ENCODE data around the gene SUMO4. TPM values are rescaled to one million over a fixed set of nuclear protein-coding genes. Genes with fewer than 3 reads are reported as not detected.

The SUMO4 gene
- polyA plus RNA-seq (ENCODE audit: insufficient read depth in 1 of 5, insufficient read length in 5 of 5, low replicate concordance in 1 of 5): 1 to 10 TPM in 4 of 5 donors, under 1 TPM in 1; 0.79 to 1.9 (median 1.4) TPM
- long read RNA-seq, donor 1, partial matches to known transcripts: 0 of 1 reads
- long read RNA-seq, donor 1, other reads (novel, unspliced or antisense): 0 of 1 reads
- long read RNA-seq, donor 2: 0 reads
- long read RNA-seq, donor 3: 0 reads
- long read RNA-seq, donor 4: 0 reads
- long read RNA-seq, donor 5, partial matches to known transcripts: 0 of 1 reads
- long read RNA-seq, donor 5, other reads (novel, unspliced or antisense): 0 of 1 reads
- long read RNA-seq, donor 6: 0 reads
- long read RNA-seq, donor 7: 0 reads
- long read RNA-seq, donor 8: 0 reads

DNA sequence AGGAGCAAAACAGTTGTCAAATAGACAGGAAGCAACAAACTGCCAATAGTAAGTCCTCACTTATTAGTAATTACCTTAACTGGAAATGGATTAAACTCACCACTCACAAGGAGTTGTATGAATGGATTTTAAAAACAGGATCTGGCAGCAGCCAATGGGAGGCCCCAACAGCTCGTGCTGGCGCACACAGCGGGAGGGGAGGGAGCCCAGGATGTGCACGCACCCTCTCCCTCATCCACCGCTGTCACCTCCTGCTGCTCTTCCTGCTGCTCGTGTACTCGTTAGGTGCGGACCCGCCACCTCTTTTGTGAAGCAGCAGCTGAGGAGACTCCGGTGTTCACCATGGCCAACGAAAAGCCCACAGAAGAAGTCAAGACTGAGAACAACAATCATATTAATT lies at the start of gene SUMO4:
TSS of gene SUMO4 (plus strand) at position 213 of the 400 bp plus-strand sequence. CDS start at position 343, 130 bp downstream.
- no peak for DNase-seq

DNA sequence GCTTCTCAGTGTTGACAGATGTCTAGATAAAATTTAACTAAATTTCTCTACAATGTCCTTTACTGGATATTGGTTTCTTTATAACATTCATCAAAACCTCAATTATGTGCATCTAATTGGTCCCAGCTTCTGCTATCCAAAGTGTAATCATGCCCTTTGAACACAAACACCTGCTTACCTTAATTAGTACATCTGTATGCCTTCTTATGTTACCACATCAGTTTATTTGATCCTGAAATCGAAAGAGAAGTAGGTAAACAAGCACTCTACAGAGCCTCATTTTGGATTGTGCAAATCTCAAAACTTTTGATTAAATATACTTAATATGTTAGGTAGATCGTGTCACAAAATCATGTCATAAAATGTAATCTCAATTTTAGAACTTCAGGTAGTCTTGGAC lies 46.1 kb upstream of the SUMO4 start:
- no peak for DNase-seq

DNA sequence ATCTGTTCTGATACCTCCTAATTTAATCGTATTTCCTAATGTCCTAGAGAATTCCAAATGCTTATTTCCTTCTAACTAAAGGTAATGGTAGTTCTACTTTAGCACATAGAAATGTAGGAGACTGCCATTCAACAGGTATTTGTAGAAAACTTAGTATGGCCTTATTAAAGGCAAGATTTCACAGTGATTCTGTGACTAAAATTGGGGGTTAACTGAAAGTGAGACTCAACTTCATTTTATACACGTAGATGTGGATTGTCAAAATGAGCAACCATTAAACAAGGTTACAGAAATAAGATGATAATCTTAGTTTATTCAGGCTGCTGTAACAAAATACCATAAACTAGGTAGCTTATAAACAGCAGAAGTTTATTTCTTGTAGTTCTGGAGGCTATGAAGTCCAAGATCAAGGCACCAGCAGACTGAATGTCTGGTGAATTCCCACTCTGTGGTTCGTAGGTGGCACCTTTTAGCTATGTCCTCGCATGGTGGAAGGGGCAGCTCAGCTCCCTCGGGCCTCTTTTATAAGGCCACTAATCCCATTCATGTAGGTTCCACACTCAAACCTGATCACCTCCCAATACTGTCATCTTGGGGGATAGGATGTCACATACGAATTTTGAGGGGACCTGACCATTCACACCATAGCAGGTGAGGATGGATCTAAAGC lies 43.8 kb upstream of the SUMO4 start:
- DNase-seq: no peak

GRCh38 chr6:149357726-149358538 lies 42.1 kb upstream of the SUMO4 start:
- no peak for DNase-seq

- no peak for DNase-seq
Observed at GRCh38 chr6:149359440-149359839, 40.6 kb upstream of the SUMO4 start.

DNA sequence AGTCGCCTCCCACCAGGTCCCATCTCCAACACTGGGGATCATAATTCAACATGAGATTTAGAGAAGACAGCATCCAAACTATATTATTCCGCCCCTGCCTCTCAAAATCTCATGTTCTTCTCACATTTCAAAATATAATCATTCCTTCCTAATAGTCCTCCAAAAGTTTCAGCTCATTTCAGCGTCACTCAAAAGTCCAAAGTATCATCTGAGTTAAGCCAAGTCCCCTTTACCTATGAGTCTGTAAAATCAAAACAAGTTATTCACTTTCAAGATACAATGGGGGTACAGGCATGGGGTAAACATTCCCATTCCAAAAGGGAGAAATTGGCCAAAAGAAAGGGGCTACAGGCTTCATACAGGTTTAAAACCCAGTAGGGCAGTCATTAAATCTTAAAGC lies 39.5 kb upstream of the SUMO4 start:
- no peak for DNase-seq

DNA sequence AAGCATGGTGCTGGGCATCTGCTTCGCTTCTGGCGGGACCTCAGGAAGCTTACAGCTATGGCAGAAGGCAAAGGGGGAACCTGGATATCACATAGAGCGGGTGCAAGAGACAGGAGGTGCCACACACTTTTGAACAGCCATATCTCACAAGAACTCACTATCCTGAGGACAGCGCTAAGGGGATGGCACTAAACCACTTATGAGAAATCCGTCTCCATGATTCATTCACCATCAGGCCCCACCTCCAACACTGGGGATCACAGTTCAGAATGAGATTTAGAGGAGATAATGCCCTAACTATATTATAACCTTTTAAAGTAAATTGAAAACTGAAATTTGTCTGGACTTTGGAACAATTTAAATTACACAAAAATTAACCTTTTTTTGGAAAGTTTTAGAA lies 37.8 kb upstream of the SUMO4 start:
- DNase-seq: no peak

- DNase-seq: no peak
Observed at GRCh38 chr6:149363154-149363553, 36.9 kb upstream of the SUMO4 start.

DNA sequence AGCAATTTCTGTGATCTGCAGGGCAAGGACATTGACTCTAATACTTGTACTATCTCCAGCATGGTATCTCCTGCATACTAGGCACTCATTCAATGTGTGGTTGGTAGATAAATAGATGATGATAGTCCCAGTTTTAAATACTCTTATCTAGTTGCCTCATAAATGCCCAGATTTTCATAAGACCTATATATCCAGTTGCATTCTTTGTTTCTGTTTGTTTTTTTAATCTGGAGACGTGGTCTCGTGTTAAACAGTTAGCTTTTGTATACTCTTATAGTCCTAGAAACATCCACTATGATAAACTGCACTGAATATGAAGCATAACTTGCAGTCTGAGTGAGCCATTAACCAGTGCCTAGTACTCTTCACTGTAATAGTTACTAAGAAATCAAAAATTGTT lies 35.5 kb upstream of the SUMO4 start:
- DNase-seq: no peak

GRCh38 chr6:149365197-149365596 lies 34.9 kb upstream of the SUMO4 start:
- no peak for DNase-seq

DNA sequence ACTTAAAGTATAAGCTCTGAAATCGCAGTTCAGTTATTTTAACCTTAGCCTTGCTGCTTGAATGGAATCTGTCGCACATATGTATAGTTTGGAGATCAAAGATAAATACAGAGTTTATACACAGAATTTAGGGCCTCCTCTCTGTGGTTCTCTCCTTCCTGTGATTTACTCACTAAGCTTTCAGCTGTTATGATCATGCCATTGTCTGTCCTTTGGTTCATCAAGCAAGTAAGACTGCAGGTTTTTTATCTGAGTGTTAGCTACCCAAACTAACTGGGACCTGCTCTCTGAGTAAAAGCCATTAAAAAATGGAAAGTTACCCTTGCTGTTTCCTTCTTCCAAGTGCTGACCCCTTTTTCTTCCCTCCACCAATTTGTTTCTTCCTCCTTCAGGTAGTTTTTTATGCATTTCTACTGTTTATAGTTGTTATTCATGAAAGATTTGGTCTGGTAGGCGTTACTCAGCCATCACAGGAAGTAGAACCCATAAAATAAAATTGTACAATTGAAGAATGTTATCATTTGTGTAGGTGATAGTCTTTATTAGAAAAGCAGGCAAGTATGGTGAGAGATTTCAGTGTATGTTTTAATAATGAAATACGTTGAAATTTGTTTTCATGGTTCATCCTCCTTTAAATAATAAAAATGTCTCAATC lies 33.7 kb upstream of the SUMO4 start:
- no peak for DNase-seq

DNA sequence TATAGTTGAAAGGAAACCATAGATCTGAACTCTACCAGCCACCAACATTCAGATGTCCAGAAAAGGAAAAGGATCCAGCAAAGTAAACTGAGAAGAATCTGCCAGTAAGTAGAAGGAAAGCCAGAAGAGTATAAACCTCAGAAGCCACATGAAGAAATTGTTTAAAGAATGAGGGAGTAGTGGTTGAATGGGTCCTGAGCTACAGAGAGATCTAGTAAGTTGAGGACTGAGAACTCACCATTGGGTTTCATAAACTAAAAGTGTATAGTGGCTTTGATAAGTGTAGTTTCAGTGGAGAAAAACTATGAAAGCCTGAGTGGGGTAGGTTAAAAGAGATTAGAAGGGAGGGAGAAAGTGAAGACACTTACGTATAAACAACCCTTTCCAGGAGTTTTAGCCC lies 32.0 kb upstream of the SUMO4 start:
- no peak for DNase-seq

GRCh38 chr6:149371154-149371553 lies 28.9 kb upstream of the SUMO4 start:
- no peak for DNase-seq

DNA sequence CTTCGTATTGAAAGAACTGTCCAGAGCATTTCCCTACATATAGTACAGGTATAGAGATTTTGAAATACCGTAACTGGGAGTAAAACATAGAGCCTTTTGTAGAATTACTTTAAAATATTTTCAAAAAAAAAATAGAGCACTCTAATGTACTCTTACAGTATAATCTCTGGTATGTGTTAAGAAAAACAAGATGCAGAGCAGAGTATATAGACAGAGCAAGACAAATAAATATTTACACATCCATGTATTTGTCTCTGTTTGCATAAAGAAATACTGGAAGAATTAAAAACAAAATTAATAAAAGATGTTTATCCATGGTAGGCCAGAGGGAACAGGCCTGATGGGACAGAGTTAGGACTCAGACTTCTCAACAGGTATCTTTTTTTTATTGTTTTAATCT lies 28.0 kb upstream of the SUMO4 start:
- DNase-seq: no peak

- DNase-seq: no peak
Observed at GRCh38 chr6:149373511-149373910, 26.6 kb upstream of the SUMO4 start.

DNA sequence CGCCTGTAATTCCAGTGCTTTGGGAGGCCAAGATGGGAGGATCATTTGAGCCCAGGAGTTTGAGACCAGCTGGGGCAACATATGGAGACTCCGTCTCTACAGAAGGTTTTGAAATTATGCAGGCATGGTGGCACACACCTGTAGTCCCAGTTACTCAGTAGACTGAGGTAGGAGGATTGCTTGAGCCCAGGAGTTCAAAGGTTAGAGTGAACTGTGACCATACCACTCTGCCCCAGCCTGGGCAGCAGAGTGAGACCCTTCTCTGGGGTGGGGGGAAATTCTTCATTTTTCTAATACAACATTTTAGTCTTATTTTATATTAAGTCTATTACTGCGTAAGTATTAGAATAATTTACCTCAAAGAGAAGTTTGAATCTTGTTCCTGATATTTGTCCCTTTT lies 20.1 kb upstream of the SUMO4 start:
- no peak for DNase-seq

- DNase-seq: no peak
Observed at GRCh38 chr6:149380523-149380922, 19.5 kb upstream of the SUMO4 start.

DNA sequence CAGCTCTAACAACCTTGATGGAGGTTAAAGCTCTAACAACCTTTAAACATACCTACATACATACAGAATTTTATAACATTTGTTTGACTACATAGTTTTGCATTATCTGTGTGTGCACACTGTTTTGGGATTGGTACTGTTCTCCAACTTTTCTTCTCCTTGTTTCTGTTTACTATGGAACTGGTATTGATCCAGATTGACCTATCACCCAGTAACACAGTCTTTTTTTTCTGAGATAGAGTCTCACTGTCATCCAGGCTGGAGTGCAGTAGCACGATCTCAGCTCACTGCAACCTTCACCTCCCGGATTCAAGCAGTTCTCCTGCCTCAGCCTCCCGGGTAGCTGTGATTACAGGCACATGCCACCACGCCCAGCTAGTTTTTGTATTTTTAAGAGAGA lies 16.7 kb upstream of the SUMO4 start:
- no peak for DNase-seq

DNA sequence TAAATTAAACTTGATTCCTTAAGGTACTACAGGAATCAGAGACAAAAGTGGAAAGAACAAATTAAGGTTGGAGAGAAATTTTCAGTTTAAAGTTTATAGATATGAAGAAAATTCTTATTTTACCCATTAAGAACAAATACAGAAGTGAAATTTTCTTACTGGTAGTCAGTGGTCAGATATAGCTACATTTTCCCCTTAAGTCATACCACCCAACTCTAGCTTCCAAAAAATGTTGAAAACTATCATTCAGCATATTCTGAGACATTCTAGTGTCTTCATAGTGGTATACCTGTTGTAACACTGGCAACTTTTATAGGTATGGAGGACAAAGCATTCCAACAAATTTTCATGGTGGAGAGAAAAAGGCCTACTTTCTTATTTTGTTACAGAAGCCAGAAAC lies 15.6 kb upstream of the SUMO4 start:
- DNase-seq: no peak

GRCh38 chr6:149385998-149386646 lies 13.9 kb upstream of the SUMO4 start:
- no peak for DNase-seq

GRCh38 chr6:149387779-149388512 lies 12.1 kb upstream of the SUMO4 start:
- DNase-seq: no peak

Data from right lung (tissue), 10 donors.